ENCODE measurements around the gene NRM.
A peak's percentile ranks its signal among the peaks of the same experiment; 100 is the strongest.
"Not testable (repeated sequence)": the region's sequence is repeated elsewhere in the genome, so short reads cannot be mapped to it uniquely, and the experiment has no call there.

The NRM gene

GRCh38 chr6:30666300-30666699 is 24.5 kb downstream of the NRM start:
- DNase-seq (ENCODE audit: low spot score): not testable (repeated sequence)

GRCh38 chr6:30664994-30665767 is 25.6 kb downstream of the NRM start:
- DNase-seq (ENCODE audit: low spot score): no peak

GRCh38 chr6:30657922-30658321 is 32.9 kb downstream of the NRM start:
- DNase-seq (ENCODE audit: low spot score): not testable (repeated sequence)

GRCh38 chr6:30657454-30657853 is 33.3 kb downstream of the NRM start:
- no peak for DNase-seq (ENCODE audit: low spot score)

- no peak for DNase-seq (ENCODE audit: low spot score)
Observed at GRCh38 chr6:30656513-30656912, 34.3 kb downstream of the NRM start.

GRCh38 chr6:30655743-30656094 is 35.1 kb downstream of the NRM start:
- DNase-seq (ENCODE audit: low spot score): no peak

- no peak for DNase-seq (ENCODE audit: low spot score)
Observed at GRCh38 chr6:30654798-30655742, 35.7 kb downstream of the NRM start.

- no peak for DNase-seq (ENCODE audit: low spot score)
Observed at GRCh38 chr6:30651143-30651542, 39.6 kb downstream of the NRM start.

GRCh38 chr6:30647242-30648116 is 43.3 kb downstream of the NRM start:
- DNase-seq (ENCODE audit: low spot score): peak; percentile 83

- DNase-seq (ENCODE audit: low spot score): peak; percentile 98
Observed at GRCh38 chr6:30646450-30647241, 44.1 kb downstream of the NRM start, which contains the start of gene C6orf136. Gene C6orf136, plus strand, starts transcription at chr6:30647133. Its CDS starts 99 bp downstream, at chr6:30647232.

GRCh38 chr6:30645989-30646388 is 44.8 kb downstream of the NRM start:
- DNase-seq (ENCODE audit: low spot score): no peak

- no peak for DNase-seq (ENCODE audit: low spot score)
Observed at GRCh38 chr6:30644769-30645168, 46.0 kb downstream of the NRM start.

- DNase-seq (ENCODE audit: low spot score): no peak
Observed at GRCh38 chr6:30643656-30644055, 47.1 kb downstream of the NRM start.

- DNase-seq (ENCODE audit: low spot score): no peak
Observed at GRCh38 chr6:30641048-30641447, 49.7 kb downstream of the NRM start.

GRCh38 chr6:30640481-30640880 is 50.3 kb downstream of the NRM start:
- DNase-seq (ENCODE audit: low spot score): no peak
